Brain microvascular endothelial cell (primary cell): ENCODE measurements around the gene TPRX1.
A peak's percentile ranks its signal among the peaks of the same experiment; 100 is the strongest.
"Not testable (repeated sequence)": the region's sequence is repeated elsewhere in the genome, so short reads cannot be mapped to it uniquely, and the experiment has no call there.

Experiments used
- DNase-seq: peaks from one replicate; pipeline ENCODE4 v3.0.0-alpha.2; 2020
- H3K27ac ChIP-seq: fragments of 250-450 bp; sonication (Bioruptor Pico); 2 replicates; pipeline ENCODE4 v1.5.1; 2020; ENCODE audit warnings: mild to moderate bottlenecking, moderate library complexity
- H3K27me3 ChIP-seq: fragments of 250-450 bp; sonication (Bioruptor Pico); replicated peaks from 2 replicates; pipeline ENCODE4 v1.5.1; 2020; ENCODE audit warnings: mild to moderate bottlenecking
- H3K36me3 ChIP-seq: fragments of 250-450 bp; sonication (Bioruptor Pico); replicated peaks from 2 replicates; pipeline ENCODE4 v1.5.1; 2020; ENCODE audit warnings: mild to moderate bottlenecking
- H3K4me3 ChIP-seq: 2 replicates; pipeline ENCODE4 v1.5.1; 2011; ENCODE audit warnings: low read depth, mild to moderate bottlenecking, control low read depth, low read length, moderate library complexity
- in situ Hi-C: cut with HindIII; loops from 2 replicates; pipeline ENCODE4 v1.10.0; 2017; ENCODE audit warnings: low sequenced_read_pairs, low pct_ligation_motif_present
- TF ChIP-seq, protein P1 (sequence below): IDR thresholded peaks from 2 replicates; pipeline ENCODE4 v1.5.1; 2011; ENCODE audit warnings: low read depth, mild to moderate bottlenecking, moderate library complexity, low read length, control low read depth, inconsistent platforms; ENCODE audit errors: missing control alignments

TPRX1 gene

DNA sequence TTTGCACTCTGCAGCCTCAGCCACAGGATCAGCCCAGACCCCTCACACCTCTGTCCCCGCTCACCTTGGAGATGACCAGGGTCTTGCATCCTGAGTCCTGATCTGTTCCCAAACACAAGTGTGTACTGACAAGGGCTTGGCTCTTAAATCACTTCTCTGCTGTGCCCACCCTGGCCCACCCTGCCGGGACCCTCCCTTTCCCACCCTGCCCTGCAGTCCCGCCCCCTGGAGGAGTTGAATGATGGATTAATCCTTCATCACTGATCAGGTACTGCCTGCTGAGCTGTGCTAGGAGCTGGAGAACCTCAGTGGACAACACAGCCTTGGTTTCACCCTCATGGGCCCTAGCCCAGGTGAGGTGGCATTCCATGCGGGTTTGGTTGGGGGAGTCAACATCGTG lies at the start of gene TPRX1:
TPRX1 (minus strand) TSS at position 101 of the 400 bp plus-strand sequence; CDS start at position 89, 12 bp downstream.
- H3K27ac ChIP-seq, DNase-seq, H3K27me3 ChIP-seq, H3K4me3 ChIP-seq, H3K36me3 ChIP-seq, in situ Hi-C loops: not testable (repeated sequence)

GRCh38 chr19:47853003-47853402 lies 48.7 kb upstream of the TPRX1 start:
- in situ Hi-C loops, result no loop called here
- H3K4me3 ChIP-seq, result no peak overlapping the region
- DNase-seq, result no peak
- no peaks in the 10 kb centered on the region for H3K27me3 ChIP-seq
- no peaks in the 10 kb centered on the region for H3K36me3 ChIP-seq
- TF ChIP-seq, protein P1, sequence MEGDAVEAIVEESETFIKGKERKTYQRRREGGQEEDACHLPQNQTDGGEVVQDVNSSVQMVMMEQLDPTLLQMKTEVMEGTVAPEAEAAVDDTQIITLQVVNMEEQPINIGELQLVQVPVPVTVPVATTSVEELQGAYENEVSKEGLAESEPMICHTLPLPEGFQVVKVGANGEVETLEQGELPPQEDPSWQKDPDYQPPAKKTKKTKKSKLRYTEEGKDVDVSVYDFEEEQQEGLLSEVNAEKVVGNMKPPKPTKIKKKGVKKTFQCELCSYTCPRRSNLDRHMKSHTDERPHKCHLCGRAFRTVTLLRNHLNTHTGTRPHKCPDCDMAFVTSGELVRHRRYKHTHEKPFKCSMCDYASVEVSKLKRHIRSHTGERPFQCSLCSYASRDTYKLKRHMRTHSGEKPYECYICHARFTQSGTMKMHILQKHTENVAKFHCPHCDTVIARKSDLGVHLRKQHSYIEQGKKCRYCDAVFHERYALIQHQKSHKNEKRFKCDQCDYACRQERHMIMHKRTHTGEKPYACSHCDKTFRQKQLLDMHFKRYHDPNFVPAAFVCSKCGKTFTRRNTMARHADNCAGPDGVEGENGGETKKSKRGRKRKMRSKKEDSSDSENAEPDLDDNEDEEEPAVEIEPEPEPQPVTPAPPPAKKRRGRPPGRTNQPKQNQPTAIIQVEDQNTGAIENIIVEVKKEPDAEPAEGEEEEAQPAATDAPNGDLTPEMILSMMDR, result no peak
- H3K27ac ChIP-seq, result no peak overlapping the region

DNA sequence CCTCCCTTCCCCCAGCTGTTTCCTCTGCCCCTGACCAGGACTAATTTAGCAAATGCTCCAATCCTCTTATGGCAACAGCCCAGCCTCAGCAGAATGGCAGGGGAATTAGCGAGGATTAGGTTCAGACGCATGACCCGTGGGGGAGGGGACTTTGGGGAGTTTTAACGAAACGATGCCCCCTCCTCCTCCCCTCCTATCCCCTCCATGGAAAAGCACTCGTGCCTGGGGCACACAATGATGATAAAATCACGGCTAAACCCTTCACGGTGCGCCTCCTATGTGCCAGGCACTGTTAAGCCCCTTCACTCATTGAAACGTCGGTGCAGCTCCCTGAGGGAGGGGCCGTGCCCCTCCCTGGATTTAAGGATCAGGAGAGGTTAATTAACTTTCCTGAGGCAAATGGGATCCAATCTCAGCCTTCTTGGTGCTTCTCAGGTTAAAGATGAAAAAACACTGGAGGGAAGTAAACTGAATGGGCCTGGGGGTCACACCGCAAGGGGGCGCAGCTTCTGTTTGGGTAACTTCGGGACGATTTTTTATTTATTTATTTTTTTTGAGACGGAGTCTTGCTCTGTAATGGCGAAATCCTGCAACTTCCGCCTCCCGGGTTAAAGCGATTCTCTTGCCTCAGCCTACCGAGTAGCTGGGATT lies 44.6 kb upstream of the TPRX1 start:
- H3K4me3 ChIP-seq, result no peak overlapping the region
- peak; percentile 10 for DNase-seq
- TF ChIP-seq, protein P1, result peak; percentile 60
- in situ Hi-C loops, result no loop called here
- no peak overlapping the region for H3K27ac ChIP-seq
- H3K36me3 ChIP-seq, result no peaks in the 10 kb centered on the region
- H3K27me3 ChIP-seq, result no peaks in the 10 kb centered on the region

DNA sequence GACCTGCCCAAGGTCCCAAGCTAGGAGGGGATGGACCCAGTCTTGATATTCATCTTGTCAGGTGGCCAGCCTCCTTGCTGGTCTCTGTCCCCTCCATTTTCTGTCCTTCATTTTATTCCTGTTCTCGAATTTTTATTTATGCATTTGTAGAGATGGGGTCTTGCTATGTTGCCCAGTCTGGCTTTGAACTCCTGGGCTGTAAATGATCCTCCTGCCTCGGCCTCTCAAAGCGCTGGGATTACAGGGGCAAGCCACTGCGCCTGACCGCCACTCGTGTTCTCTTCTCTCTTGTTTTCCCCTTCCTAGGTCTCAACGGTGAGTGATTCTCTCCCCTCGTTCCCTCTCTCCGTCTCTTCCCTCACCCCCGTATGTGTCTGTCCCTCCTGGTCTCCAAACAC lies 44.1 kb upstream of the TPRX1 start:
- Histone ChIP-seq H3K36me3 (no peaks in the 10 kb centered on the region), H3K27ac (no peak overlapping the region), H3K4me3 (no peak overlapping the region), H3K27me3 (no peaks in the 10 kb centered on the region)
- no peak for DNase-seq
- TF ChIP-seq, protein P1, result no peak
- in situ Hi-C loops, result no loop called here

DNA sequence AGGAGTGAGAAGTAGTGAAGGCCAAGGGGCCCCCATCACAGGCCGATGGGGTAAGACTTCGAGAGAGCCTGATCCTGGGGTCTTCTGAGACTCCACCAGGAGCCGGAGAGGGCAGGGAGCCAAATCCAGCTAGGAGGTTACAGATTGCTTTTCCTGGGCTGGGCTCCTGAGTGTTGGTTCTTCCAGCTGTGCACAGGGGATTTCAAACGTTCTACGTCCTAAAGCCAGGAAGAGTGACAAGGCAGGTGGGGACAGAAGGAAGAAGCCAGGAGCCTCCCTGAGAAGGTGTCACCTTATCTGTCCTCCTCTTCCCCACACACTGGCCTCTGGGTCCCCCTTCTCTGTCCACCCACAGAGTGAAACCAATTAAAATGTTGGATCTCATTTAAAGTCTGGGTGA lies 38.6 kb upstream of the TPRX1 start:
- Histone ChIP-seq H3K27ac (no peak overlapping the region), H3K27me3 (no peaks in the 10 kb centered on the region), H3K36me3 (no peaks in the 10 kb centered on the region), H3K4me3 (no peak overlapping the region)
- in situ Hi-C loops, result no loop called here
- DNase-seq, result no peak
- TF ChIP-seq, protein P1, result no peak

DNA sequence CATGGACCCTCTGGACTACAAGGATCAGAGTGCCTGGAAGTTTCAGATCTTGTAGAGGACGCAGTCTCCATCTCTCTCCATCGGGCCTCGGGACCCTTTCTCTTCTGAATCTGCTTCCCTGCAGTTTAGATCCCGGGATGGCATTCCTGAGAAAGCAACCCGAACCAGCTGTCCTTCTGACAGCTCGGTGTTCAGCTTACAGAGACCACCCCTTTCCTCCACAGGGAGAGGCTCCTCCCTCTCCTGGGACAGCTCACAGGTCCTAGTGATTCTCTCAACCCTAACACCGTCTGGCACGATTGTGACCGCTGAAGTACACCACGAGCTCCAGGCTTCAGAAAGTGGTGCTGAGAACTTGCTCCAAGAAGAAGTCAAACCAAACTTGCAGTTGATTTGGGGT lies 35.6 kb upstream of the TPRX1 start:
- TF ChIP-seq, protein P1, result no peak
- in situ Hi-C loops, result no loop called here
- Histone ChIP-seq H3K4me3 (no peak overlapping the region), H3K27ac (no peak overlapping the region), H3K36me3 (no peaks in the 10 kb centered on the region), H3K27me3 (no peaks in the 10 kb centered on the region)
- no peak for DNase-seq
